GM21723 (cell line): ENCODE data around the gene CAPN9.
"Not testable (repeated sequence)": the region's sequence is repeated elsewhere in the genome, so short reads cannot be mapped to it uniquely, and the experiment has no call there.

Experiments
- ATAC-seq: cut with Tn5 transposase; IDR thresholded peaks from one replicate; pipeline ENCODE4 v1.9.1; 2021; ENCODE audit warnings: mild to moderate bottlenecking, moderate library complexity; ENCODE audit not compliant: unreplicated experiment

The CAPN9 gene

GRCh38 chr1:230747127-230747730, at the start of gene CAPN9:
CAPN9 (plus strand) TSS chr1:230747388; CDS start chr1:230747497, 109 bp downstream.
- no peak for ATAC-seq

- ATAC-seq, result no peak
Measured at GRCh38 chr1:230698130-230698529, 49.1 kb upstream of the CAPN9 start.

- ATAC-seq, result not testable (repeated sequence)
Measured at GRCh38 chr1:230698964-230699363, 48.2 kb upstream of the CAPN9 start.

- ATAC-seq, result no peak
Measured at GRCh38 chr1:230699716-230700115, 47.5 kb upstream of the CAPN9 start.

- ATAC-seq, result no peak
Measured at GRCh38 chr1:230700132-230700531, 47.1 kb upstream of the CAPN9 start.

- ATAC-seq, result no peak
Measured at GRCh38 chr1:230701434-230701833, 45.8 kb upstream of the CAPN9 start.

GRCh38 chr1:230701895-230702768, 45.1 kb upstream of the CAPN9 start:
- no peak for ATAC-seq

- no peak for ATAC-seq
Measured at GRCh38 chr1:230702934-230703678, 44.1 kb upstream of the CAPN9 start.

GRCh38 chr1:230703679-230704385, 43.4 kb upstream of the CAPN9 start:
- no peak for ATAC-seq

GRCh38 chr1:230704830-230705229, 42.4 kb upstream of the CAPN9 start:
- ATAC-seq, result no peak

- ATAC-seq, result no peak
Measured at GRCh38 chr1:230705289-230706019, 41.7 kb upstream of the CAPN9 start.

- no peak for ATAC-seq
Measured at GRCh38 chr1:230706020-230706699, 41.0 kb upstream of the CAPN9 start.

- no peak for ATAC-seq
Measured at GRCh38 chr1:230706887-230707731, 40.1 kb upstream of the CAPN9 start.

GRCh38 chr1:230707732-230708630, 39.2 kb upstream of the CAPN9 start:
- no peak for ATAC-seq

- ATAC-seq, result no peak
Measured at GRCh38 chr1:230708631-230709580, 38.3 kb upstream of the CAPN9 start.

GRCh38 chr1:230709619-230710542, 37.3 kb upstream of the CAPN9 start:
- ATAC-seq, result no peak
